Nephron (organoid): ENCODE results near the gene GPATCH3.

Experiments used
- H3K27ac Mint-ChIP-seq, 3 experiments: 2 replicates each; pipeline ENCODE4 v1.8.0; 2020; ENCODE audit warnings: mixed read lengths in 3 of 3, mild to moderate bottlenecking in 2 of 3, moderate library complexity in 1 of 3
- H3K27me3 Mint-ChIP-seq: 2 replicates; pipeline ENCODE4 v1.8.0; 2021; ENCODE audit warnings: low read depth, mild to moderate bottlenecking, moderate library complexity, mixed read lengths
- H3K36me3 Mint-ChIP-seq: 2 replicates; pipeline ENCODE4 v1.8.0; 2020; ENCODE audit warnings: low read depth, mixed read lengths
- H3K4me1 Mint-ChIP-seq: 2 replicates; pipeline ENCODE4 v1.8.0; 2020; ENCODE audit warnings: mixed read lengths
- H3K4me3 Mint-ChIP-seq, 3 experiments: 2 replicates each; pipeline ENCODE4 v1.8.0; 2020; ENCODE audit warnings: mild to moderate bottlenecking in 3 of 3, mixed read lengths in 3 of 3, moderate library complexity in 2 of 3
- H3K9me3 Mint-ChIP-seq: 2 replicates; pipeline ENCODE4 v1.8.0; 2020; ENCODE audit warnings: mixed read lengths
- CTCF ChIP-seq, 3 experiments: fragments of 200-600 bp; sonication (generic); IDR thresholded peaks; one replicate each; pipeline ENCODE4 v1.5.0; 2021; ENCODE audit warnings: antibody characterized with exemption in 3 of 3; ENCODE audit not compliant: unreplicated experiment in 3 of 3

Gene GPATCH3

GRCh38 chr1:26858891-26859640 is 41.2 kb downstream of the GPATCH3 start:
- Mint-ChIP-seq H3K27ac (no peak overlapping the region), H3K4me3 (no peak overlapping the region)

DNA sequence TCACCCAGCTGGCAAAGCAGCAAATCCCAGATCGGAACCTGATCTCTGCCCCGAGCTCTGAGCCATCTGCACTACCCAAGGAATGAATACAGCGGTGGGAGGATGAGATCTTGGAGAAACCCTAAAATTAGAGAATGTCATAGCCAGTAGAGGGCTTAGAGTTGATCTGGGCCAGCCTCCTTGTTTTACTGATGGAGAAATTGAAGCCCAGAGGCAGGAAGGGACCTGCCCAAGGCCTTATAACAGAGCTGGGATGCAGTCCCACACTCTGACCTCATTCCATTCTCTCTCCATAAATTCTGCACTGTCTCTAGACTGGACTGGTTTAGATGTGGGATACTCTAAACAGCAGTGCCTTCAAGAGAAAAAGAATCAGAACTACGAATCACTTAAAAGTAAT is 42.1 kb downstream of the GPATCH3 start:
- Mint-ChIP-seq H3K4me1 (peaks cover 18% of the 10 kb centered on the region), H3K27me3 (peaks cover 7% of the 10 kb centered on the region), H3K36me3 (peaks cover 5% of the 10 kb centered on the region), H3K27ac (peak overlapping the region in 2 of 3 experiments; percentile 7 to 9), H3K4me3 (no peak overlapping the region), H3K9me3 (no peaks in the 10 kb centered on the region)
- no peak for TF ChIP-seq CTCF (IDR thresholded peaks at IDR 0.05; ENCODE audit: unreplicated experiment in 3 of 3)

More at GRCh38 chr1:26858891-26859640, 41.2 kb downstream of the GPATCH3 start:
- Mint-ChIP-seq H3K36me3 (no peaks in the 10 kb centered on the region), H3K4me1 (peaks cover 19% of the 10 kb centered on the region), H3K27me3 (peaks cover 7% of the 10 kb centered on the region), H3K9me3 (no peaks in the 10 kb centered on the region)
- TF ChIP-seq CTCF (IDR thresholded peaks at IDR 0.05; ENCODE audit: unreplicated experiment in 3 of 3) = no peak

DNA sequence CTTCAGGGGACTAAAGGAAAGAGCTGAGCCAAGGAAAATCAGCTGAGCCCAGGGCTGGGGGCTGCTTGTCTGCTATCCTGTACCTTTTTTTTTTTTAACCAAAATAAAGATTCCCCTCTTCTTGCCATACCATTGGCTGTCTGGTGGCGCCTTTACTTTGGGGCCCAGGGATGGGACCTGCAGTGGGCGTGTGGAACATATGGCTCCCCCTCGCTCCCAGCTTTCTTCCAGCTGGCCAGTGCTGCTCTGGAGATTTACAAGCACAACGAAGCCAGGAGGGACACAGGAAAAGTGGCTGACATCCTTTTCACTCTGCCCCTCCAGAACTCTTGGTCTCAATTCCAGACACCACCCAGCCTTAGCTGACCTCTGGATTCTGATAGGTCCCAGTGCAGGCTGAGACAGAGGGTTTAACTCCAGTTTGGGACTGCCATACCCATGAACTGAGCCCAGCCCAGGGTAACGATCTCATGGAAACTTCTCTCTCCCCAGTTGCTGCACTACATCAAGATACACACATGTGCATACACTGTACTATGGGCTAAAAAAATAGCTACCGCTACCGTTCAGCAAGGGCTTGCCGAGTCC is 42.7 kb downstream of the GPATCH3 start:
- Mint-ChIP-seq H3K36me3 (peaks cover 11% of the 10 kb centered on the region), H3K4me3 (no peak overlapping the region), H3K9me3 (no peaks in the 10 kb centered on the region), H3K27ac (peak overlapping the region in 2 of 3 experiments; percentile 9 to 46), H3K4me1 (peaks cover 18% of the 10 kb centered on the region), H3K27me3 (peaks cover 7% of the 10 kb centered on the region)
- no peak for TF ChIP-seq CTCF (IDR thresholded peaks at IDR 0.05; ENCODE audit: unreplicated experiment in 3 of 3)

DNA sequence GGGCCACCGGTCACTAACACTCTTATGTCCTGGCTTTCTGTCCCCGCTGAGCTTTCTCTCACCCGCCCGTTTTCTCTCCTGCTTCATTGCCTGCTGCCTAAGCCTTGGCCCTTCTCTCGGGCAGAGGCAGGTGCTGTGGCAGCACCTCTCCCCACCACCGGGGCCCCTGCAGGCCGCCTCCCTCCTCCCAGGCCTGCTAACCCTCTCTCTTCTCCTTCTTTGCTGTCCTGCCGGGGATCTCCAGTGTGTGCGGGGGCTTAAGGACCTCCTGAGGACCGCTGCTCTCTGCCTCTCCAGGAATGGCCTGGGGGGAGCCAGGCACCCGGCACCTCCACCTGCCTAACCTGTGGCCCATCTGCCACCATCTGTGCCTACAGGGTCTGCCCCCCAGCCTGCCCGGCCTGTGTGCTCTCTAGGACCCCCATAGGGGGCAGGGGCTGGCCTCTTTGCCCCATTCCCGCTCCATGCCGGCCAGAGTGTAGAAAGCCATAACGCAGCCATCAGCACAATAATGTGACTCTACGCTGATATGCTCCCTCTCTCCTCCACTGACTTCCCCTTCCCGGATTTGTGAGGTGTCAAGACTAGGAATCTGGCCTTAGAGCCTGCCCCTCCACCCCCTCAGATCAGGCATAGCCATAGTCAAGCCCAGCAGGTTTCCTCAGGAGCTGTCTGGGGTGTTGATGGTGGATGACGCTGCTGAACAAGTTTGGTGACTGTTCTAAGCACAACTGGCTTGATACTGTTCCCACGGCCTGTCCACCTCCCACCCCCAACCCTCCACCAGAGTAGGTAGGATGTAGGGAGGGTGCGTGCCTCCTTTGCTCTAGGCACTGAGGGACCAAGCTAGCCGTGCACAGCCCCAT is 43.4 kb downstream of the GPATCH3 start:
- TF ChIP-seq CTCF (IDR thresholded peaks at IDR 0.05; ENCODE audit: unreplicated experiment in 3 of 3) = no peak
- peak overlapping the region in 1 of 3 experiments; percentile 46 for H3K27ac Mint-ChIP-seq
- no peak overlapping the region for H3K4me3 Mint-ChIP-seq
- peaks cover 18% of the 10 kb centered on the region for H3K36me3 Mint-ChIP-seq
- H3K27me3 Mint-ChIP-seq = peaks cover 7% of the 10 kb centered on the region
- H3K4me1 Mint-ChIP-seq = peaks cover 14% of the 10 kb centered on the region
- H3K9me3 Mint-ChIP-seq = no peaks in the 10 kb centered on the region

GRCh38 chr1:26856181-26856580 is 44.1 kb downstream of the GPATCH3 start:
- Mint-ChIP-seq H3K4me1 (peaks cover 14% of the 10 kb centered on the region), H3K4me3 (no peak overlapping the region), H3K9me3 (no peaks in the 10 kb centered on the region), H3K27me3 (peaks cover 5% of the 10 kb centered on the region), H3K36me3 (peaks cover 24% of the 10 kb centered on the region), H3K27ac (no peak overlapping the region)
- no peak for TF ChIP-seq CTCF (IDR thresholded peaks at IDR 0.05; ENCODE audit: unreplicated experiment in 3 of 3)
